ENCODE results near the gene CEP112.

- TF ChIP-seq CTCF (IDR thresholded peaks at IDR 0.05; ENCODE audit: low read length) (no peak), EZH2 (optimal IDR thresholded peaks at IDR 0.05; ENCODE audit: low read depth, low read length) (no peak), EZH2phosphoT487 (IDR thresholded peaks at IDR 0.05; ENCODE audit: low read length) (no peak)
These were observed 495.1 kb downstream of the CEP112 start for GRCh38 chr17:65696739-65697394.

Measured in MM.1S (cell line).